GOT3 (cell line): ENCODE results near the gene FSHR.

Experiments
- DNase-seq: peaks from one replicate; lab custom pipeline; 2025; ENCODE audit warnings: mixed read lengths; lab: John Stamatoyannopoulos, UW

The FSHR gene

GRCh38 chr2:48954311-48954710 lies 200.0 kb downstream of the FSHR start:
- DNase-seq = no peak

GRCh38 chr2:48952614-48953013 lies 201.7 kb downstream of the FSHR start:
- DNase-seq = no peak

GRCh38 chr2:48952143-48952542 lies 202.2 kb downstream of the FSHR start:
- no peak for DNase-seq

- no peak for DNase-seq
Measured at GRCh38 chr2:48948400-48949125, 205.8 kb downstream of the FSHR start.

GRCh38 chr2:48946449-48947048 lies 207.8 kb downstream of the FSHR start:
- DNase-seq = no peak

- DNase-seq = no peak
Measured at GRCh38 chr2:48944956-48945355, 209.4 kb downstream of the FSHR start.

GRCh38 chr2:48943436-48943835 lies 210.9 kb downstream of the FSHR start:
- no peak for DNase-seq

- DNase-seq = no peak
Measured at GRCh38 chr2:48941908-48942307, 212.4 kb downstream of the FSHR start.

- no peak for DNase-seq
Measured at GRCh38 chr2:48941456-48941855, 212.9 kb downstream of the FSHR start.

GRCh38 chr2:48940606-48941005 lies 213.7 kb downstream of the FSHR start:
- DNase-seq = no peak

- no peak for DNase-seq
Measured at GRCh38 chr2:48939232-48939631, 215.1 kb downstream of the FSHR start.

GRCh38 chr2:48938231-48938630 lies 216.1 kb downstream of the FSHR start:
- no peak for DNase-seq

GRCh38 chr2:48934807-48935206 lies 219.5 kb downstream of the FSHR start:
- DNase-seq = no peak

GRCh38 chr2:48933828-48934497 lies 220.4 kb downstream of the FSHR start:
- no peak for DNase-seq

GRCh38 chr2:48932667-48933066 lies 221.6 kb downstream of the FSHR start:
- DNase-seq = no peak

- DNase-seq = no peak
Measured at GRCh38 chr2:48929571-48930301, 224.6 kb downstream of the FSHR start.

GRCh38 chr2:48927355-48927754 lies 227.0 kb downstream of the FSHR start:
- no peak for DNase-seq

- no peak for DNase-seq
Measured at GRCh38 chr2:48915884-48916283, 238.4 kb downstream of the FSHR start.

- DNase-seq = no peak
Measured at GRCh38 chr2:48915227-48915626, 239.1 kb downstream of the FSHR start.

GRCh38 chr2:48914477-48915089 lies 239.7 kb downstream of the FSHR start:
- no peak for DNase-seq
